ENCODE measurements around the gene CHCHD6. TPM values are rescaled to one million over a fixed set of nuclear protein-coding genes. Genes with fewer than 3 reads are reported as not detected.

The CHCHD6 gene
- total RNA-seq, 4 donors from 2014 or later: 15.6 to 25.8 (median 21.2) TPM

GRCh38 chr3:126982471-126983175 is 278.6 kb downstream of the CHCHD6 start, which contains the start of gene PLXNA1:
TSS of gene PLXNA1 (plus strand) at chr3:126983115. CDS start at chr3:126988594, 5,479 bp downstream.
- intact Hi-C loops (cut with DNase I; ENCODE audit: low total_unique reads): loop anchor here (5.0 to 10.0 kb wide), 3 partner anchors 230 to 562 kb away; no protein-coding TSS in a partner anchor
- 1% methylated on average over 17 of the region's 89 CpGs for WGBS, 2 donors
- TF ChIP-seq CTCF (IDR thresholded peaks at IDR 0.05) (peak in 2 of 3 donors; percentile 20 to 57), POLR2A (IDR thresholded peaks at IDR 0.05) (no peak)
- H3K4me3 ChIP-seq (ENCODE audit: low read depth, poor library complexity, severe bottlenecking): peak within 1 kb of the TSS; percentile 64
- peak; percentile 59 to 96 for DNase-seq (ENCODE audit: low spot score in 2 of 2)

GRCh38 chr3:126983276-126983652 is 279.2 kb downstream of the CHCHD6 start:
- peak overlapping the region; percentile 64 for H3K4me3 ChIP-seq (ENCODE audit: low read depth, poor library complexity, severe bottlenecking)
- intact Hi-C loops (cut with DNase I; ENCODE audit: low total_unique reads): loop anchor here (5.0 to 10.0 kb wide), 3 partner anchors 231 to 562 kb away; no protein-coding TSS in a partner anchor
- WGBS, 2 donors: 0% methylated on average over 3 of the region's 70 CpGs; no CpG with 5 or more reads in 1 of the 2 donors
- TF ChIP-seq CTCF (IDR thresholded peaks at IDR 0.05): no peak
- no peak for DNase-seq (ENCODE audit: low spot score in 2 of 2)

- no peak for DNase-seq (ENCODE audit: low spot score in 2 of 2)
- no peak for TF ChIP-seq POLR2A (IDR thresholded peaks at IDR 0.05)
- TF ChIP-seq CTCF (IDR thresholded peaks at IDR 0.05): no peak
- WGBS, 2 donors: 2 to 5% methylated on average over 8 to 20 of the region's 61 CpGs
- H3K4me3 ChIP-seq (ENCODE audit: low read depth, poor library complexity, severe bottlenecking): peak overlapping the region; percentile 64
- intact Hi-C loops (cut with DNase I; ENCODE audit: low total_unique reads): loop anchor here (5.0 to 10.0 kb wide), 3 partner anchors 232 to 561 kb away; no protein-coding TSS in a partner anchor
Measured at GRCh38 chr3:126983653-126984390, 279.8 kb downstream of the CHCHD6 start.

GRCh38 chr3:126984391-126985131 is 280.5 kb downstream of the CHCHD6 start:
- intact Hi-C loops (cut with DNase I; ENCODE audit: low total_unique reads): loop anchor here (5.0 to 10.0 kb wide), 4 partner anchors 232 to 560 kb away; no protein-coding TSS in a partner anchor
- H3K4me3 ChIP-seq (ENCODE audit: low read depth, poor library complexity, severe bottlenecking): peak overlapping the region; percentile 64
- TF ChIP-seq POLR2A (IDR thresholded peaks at IDR 0.05) (no peak), CTCF (IDR thresholded peaks at IDR 0.05) (no peak)
- WGBS, 2 donors: 45 to 49% methylated on average over 17 to 21 of the region's 21 CpGs
- DNase-seq (ENCODE audit: low spot score in 2 of 2): no peak

- DNase-seq (ENCODE audit: low spot score in 2 of 2): no peak
- intact Hi-C loops (cut with DNase I; ENCODE audit: low total_unique reads): loop anchor here (5.0 to 10.0 kb wide), 3 partner anchors 303 to 559 kb away; no protein-coding TSS in a partner anchor
- TF ChIP-seq POLR2A (IDR thresholded peaks at IDR 0.05): no peak
- no peak for TF ChIP-seq CTCF (IDR thresholded peaks at IDR 0.05)
- 64 to 71% methylated on average over 16 of the region's 17 CpGs for WGBS, 2 donors
- no peak overlapping the region for H3K4me3 ChIP-seq (ENCODE audit: low read depth, poor library complexity, severe bottlenecking)
Measured at GRCh38 chr3:126985132-126985985, 281.3 kb downstream of the CHCHD6 start.
